HG02610 (cell line): Measurements from ENCODE around the gene PARN.

Source experiments
- ATAC-seq: cut with Tn5 transposase; IDR thresholded peaks from one replicate; pipeline ENCODE4 v1.9.1; 2021; ENCODE audit warnings: mild to moderate bottlenecking, moderate library complexity; ENCODE audit not compliant: unreplicated experiment

The PARN gene

DNA sequence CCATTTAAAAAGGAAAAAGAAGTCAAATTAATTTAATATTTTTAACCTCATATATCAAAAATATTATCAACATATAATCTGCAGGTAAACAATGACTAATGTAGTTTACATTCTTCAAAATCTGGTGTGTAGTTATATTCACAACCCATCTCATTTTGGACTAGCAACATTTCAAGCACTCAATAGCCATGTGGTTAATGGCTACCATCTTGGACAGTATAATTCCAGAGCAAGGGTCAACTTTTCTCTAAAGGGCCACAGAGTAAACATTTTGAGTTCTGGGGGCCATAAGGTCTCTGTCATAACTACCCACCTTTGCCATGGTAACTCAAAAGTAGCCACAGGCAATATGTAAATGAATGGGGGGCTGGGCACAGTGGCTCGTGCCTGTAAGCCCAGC, 153.9 kb downstream of the PARN start:
- ATAC-seq: no peak

DNA sequence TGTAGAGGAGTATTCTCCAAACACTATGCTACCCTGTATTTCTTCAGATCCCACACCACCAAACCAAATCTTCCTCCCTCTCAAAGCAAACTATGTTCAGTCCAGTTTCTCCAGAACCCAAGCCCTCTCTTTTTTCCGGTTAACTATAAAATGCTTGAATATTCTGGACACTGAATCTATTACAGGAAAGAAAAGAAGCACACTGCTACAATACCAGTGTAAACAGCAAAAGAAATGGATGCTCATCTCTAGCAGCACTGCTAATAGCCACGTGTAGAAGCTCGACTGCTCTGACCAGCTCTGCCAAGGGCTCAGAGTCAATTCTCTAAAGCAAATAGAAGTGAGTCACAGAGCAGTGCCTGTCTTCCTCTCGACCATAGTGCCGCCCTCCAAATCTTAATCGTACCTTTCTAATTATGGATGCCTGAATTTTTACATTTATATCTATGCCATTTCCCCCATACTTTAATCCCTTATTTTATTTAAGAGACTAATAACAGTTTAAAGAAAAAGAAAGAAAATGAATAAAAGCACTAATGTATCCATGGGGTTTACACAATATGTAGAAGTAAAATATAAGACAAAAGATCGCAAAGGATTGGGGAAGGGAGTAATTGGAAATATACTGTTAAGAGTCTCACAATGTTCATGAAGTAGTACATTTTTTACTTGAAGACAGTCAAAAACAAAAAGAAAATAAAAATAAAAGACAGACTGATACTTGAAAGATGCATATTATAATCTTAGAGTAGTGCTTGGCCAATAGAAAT, 154.5 kb downstream of the PARN start:
- ATAC-seq: no peak

GRCh38 chr16:14473488-14473887, 156.6 kb downstream of the PARN start:
- no peak for ATAC-seq

- ATAC-seq: no peak
Measured at GRCh38 chr16:14472357-14472756, 157.7 kb downstream of the PARN start.

- no peak for ATAC-seq
Measured at GRCh38 chr16:14470788-14471187, 159.3 kb downstream of the PARN start.

- ATAC-seq: no peak
Measured at GRCh38 chr16:14465799-14466198, 164.3 kb downstream of the PARN start.

- ATAC-seq: no peak
Measured at GRCh38 chr16:14464796-14465195, 165.3 kb downstream of the PARN start.

DNA sequence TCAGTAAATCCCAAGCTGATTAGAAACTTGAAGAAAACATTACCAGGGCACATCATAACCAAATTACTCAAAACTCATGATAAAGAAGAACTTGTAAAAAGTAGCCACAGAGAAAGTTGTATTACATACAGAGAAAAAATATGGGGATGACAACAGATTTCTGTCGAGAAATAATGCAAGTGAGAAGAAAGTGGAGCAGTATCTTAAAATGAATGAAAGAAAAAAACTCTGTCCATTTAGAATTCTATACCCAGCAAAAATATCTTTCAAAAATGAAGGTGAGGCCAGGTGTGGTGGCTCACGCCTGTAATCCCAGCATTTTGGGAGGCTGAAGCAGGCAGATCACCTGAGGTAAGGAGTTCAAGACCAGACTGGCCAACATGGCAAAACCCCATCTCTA, 165.9 kb downstream of the PARN start:
- no peak for ATAC-seq

GRCh38 chr16:14462811-14463210, 167.2 kb downstream of the PARN start:
- ATAC-seq: no peak

GRCh38 chr16:14460726-14461125, 169.3 kb downstream of the PARN start:
- no peak for ATAC-seq

DNA sequence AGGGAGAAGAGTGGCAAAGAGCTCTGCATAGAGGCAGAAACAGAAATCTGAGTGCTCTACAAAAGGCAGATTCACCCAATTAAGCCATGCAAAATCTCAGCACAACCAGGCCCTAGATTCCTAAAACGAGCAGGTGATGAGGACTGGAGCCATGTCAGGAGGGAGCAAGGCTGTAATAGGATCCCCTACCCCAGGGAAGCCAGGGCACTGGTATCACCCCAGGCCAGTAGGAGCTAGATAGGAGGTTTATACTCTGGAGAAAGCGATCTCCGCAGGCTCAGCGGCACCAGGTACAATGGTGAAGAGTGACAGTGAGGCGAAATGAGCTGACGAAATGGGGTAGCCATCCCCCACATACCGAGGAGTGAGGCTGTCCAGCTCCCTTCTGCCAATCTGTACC, 171.5 kb downstream of the PARN start:
- no peak for ATAC-seq

- no peak for ATAC-seq
Measured at GRCh38 chr16:14456793-14457481, 173.1 kb downstream of the PARN start.

DNA sequence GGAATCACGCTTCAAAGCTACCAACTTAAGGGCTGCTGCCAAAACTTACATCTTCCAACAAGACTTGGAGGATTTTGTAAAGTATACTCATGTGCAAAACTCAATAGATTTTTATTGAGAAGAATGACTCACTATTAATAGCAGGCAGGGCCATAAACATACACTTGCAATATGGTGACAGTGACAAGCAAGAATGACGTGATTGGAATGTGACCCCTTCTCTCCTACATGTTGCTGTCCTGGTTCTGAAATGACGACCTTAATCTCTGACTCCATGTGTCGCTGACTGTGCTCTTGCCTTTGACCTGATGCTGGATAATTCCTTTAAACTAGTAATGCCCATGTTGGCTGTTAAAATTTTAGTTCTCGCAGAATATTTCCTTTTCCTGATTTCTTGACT, 174.5 kb downstream of the PARN start:
- no peak for ATAC-seq

GRCh38 chr16:14454391-14454790, 175.7 kb downstream of the PARN start:
- no peak for ATAC-seq

DNA sequence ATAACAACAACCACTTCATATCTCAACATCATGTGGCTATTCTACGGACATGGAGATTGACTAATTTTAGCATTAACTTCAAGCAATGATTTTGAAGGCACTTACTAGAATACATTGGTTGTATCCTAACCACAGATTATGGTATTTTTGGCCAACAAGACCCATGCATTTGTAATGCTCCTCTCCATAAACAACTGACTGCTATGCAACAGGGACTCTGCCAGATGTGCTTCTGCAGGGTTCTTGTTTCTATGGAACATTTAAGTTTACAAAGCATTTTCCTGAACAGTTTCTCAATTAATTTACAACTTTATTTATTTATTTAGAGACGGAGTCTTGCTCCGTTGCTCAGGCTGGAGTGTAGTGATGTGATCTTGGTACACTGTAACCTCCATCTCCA, 178.0 kb downstream of the PARN start:
- ATAC-seq: no peak

DNA sequence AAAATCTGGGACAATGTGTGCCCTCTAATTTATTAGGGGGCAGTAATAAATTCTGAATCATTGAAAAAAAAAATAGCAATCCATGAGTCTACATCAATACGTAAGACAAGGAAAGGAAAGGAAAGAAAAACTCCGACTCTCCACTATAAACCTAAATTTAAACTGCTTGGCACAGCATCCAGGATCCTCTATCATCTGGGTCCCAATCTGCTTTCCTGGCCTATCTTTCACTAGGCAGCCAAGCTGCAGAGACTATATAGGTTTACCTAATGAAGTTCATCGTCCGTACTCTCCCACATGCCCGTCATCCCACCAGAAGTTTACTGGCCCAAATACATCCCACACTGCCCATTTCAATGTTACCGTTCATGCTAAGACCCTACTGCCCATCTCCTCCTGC, 179.2 kb downstream of the PARN start:
- ATAC-seq: no peak

DNA sequence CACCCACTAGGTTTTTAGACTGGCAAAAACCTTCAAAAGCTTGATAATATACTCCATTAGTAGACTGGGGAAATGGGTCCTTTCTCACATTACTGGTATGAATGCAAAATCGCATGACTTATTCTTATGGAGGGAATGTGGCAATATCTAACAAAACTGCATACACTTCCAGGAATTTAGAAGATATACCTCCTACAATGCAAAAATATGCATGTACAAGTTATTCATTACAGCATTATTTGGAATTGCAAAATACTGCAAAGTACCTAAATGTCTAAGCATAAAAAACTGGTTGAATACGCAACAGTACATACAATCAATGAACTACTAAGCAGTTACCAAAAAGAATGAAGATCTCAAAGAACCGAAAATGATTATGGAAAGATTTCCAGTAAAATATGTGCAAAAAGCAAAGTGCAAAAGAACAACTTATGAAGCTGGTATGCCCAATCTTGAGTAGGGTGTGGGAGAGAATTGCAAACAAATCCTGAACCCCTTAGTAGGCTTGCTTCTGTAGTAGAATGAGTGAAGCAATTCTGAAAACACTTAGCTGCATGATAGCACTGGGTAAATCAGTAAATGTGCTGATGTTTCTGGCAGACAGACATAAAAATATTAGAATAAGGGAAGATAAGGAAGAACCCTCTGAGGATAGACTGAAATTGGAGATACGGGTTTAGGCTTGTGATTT, 180.1 kb downstream of the PARN start:
- no peak for ATAC-seq

DNA sequence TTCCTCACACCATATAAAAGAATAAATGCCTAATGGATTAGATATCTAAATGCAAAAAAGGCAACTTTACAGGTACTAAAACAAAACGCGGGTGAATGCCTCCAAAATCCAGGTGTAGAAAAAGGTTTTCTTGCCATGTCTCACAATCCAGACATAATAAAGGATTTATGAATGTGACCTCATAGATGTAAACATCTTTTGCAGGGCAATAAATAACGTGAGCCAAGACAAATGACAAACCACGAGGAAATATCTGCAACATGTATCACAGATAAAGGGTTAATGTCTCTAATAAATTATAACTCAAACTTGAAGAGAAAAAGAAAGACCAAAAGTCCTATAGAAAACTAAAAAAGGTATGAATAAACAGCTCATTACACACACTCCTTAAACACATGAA, 180.7 kb downstream of the PARN start:
- no peak for ATAC-seq

GRCh38 chr16:14448879-14449278, 181.2 kb downstream of the PARN start:
- no peak for ATAC-seq

- no peak for ATAC-seq
Measured at GRCh38 chr16:14447783-14448182, 182.3 kb downstream of the PARN start.

GRCh38 chr16:14446796-14447195, 183.3 kb downstream of the PARN start:
- no peak for ATAC-seq
